ENCODE data around the gene SIRT7. TPM values are rescaled to one million over a fixed set of nuclear protein-coding genes. Genes with fewer than 3 reads are reported as not detected.

SIRT7 gene
- polyA plus RNA-seq, 4 donors = 25.9 to 129 (median 60.4) TPM

GRCh38 chr17:81939218-81939617 is 21.2 kb upstream of the SIRT7 start:
- Histone ChIP-seq H3K9me3 (ENCODE audit: control insufficient read depth in 2 of 2, insufficient read depth in 1 of 2, low read depth in 1 of 2, low read length in 1 of 2) (no peaks in the 10 kb centered on the region), H3K4me3 (ENCODE audit: low read depth in 1 of 3, low read length in 3 of 3) (no peak overlapping the region), H3K27ac (ENCODE audit: low read depth in 1 of 3, low read length in 2 of 3) (no peak overlapping the region), H3K4me1 (ENCODE audit: control insufficient read depth in 3 of 3, insufficient read depth in 2 of 3, low read depth in 1 of 3, low read length in 2 of 3) (peaks cover 0 to 8% (median 0%) of the 10 kb centered on the region in 3 donors), H3K36me3 (ENCODE audit: control insufficient read depth in 3 of 3, insufficient read depth in 2 of 3, low read depth in 1 of 3, low read length in 3 of 3) (peaks cover 0 to 10% (median 0%) of the 10 kb centered on the region in 3 donors), H3K27me3 (ENCODE audit: control insufficient read depth in 3 of 3, insufficient read depth in 3 of 3, low read length in 3 of 3) (peaks cover 0 to 14% (median 0%) of the 10 kb centered on the region in 3 donors)
- FAIRE-seq (no peak), DNase-seq (no peak)
- 68 to 83% (median 79%) methylated on average over 14 to 15 of the region's 15 CpGs for WGBS, 3 donors

GRCh38 chr17:81935709-81936084 is 17.7 kb upstream of the SIRT7 start:
- DNase-seq (no peak), FAIRE-seq (no peak)
- 86 to 89% (median 88%) methylated on average over 6 of the region's 6 CpGs for WGBS, 3 donors
- H3K27ac ChIP-seq (ENCODE audit: low read depth in 1 of 3, low read length in 2 of 3) = no peak overlapping the region
- H3K27me3 ChIP-seq (ENCODE audit: control insufficient read depth in 3 of 3, insufficient read depth in 3 of 3, low read length in 3 of 3) = peaks cover 0 to 5% (median 0%) of the 10 kb centered on the region in 3 donors
- peaks cover 0 to 8% (median 0%) of the 10 kb centered on the region in 3 donors for H3K4me1 ChIP-seq (ENCODE audit: control insufficient read depth in 3 of 3, insufficient read depth in 2 of 3, low read depth in 1 of 3, low read length in 2 of 3)
- no peaks in the 10 kb centered on the region for H3K9me3 ChIP-seq (ENCODE audit: control insufficient read depth in 2 of 2, insufficient read depth in 1 of 2, low read depth in 1 of 2, low read length in 1 of 2)
- H3K4me3 ChIP-seq (ENCODE audit: low read depth in 1 of 3, low read length in 3 of 3) = no peak overlapping the region
- H3K36me3 ChIP-seq (ENCODE audit: control insufficient read depth in 3 of 3, insufficient read depth in 2 of 3, low read depth in 1 of 3, low read length in 3 of 3) = peaks cover 0 to 16% (median 0%) of the 10 kb centered on the region in 3 donors

GRCh38 chr17:81934850-81935708 is 17.1 kb upstream of the SIRT7 start:
- peaks cover 0 to 18% (median 0%) of the 10 kb centered on the region in 3 donors for H3K36me3 ChIP-seq (ENCODE audit: control insufficient read depth in 3 of 3, insufficient read depth in 2 of 3, low read depth in 1 of 3, low read length in 3 of 3)
- no peaks in the 10 kb centered on the region for H3K9me3 ChIP-seq (ENCODE audit: control insufficient read depth in 2 of 2, insufficient read depth in 1 of 2, low read depth in 1 of 2, low read length in 1 of 2)
- no peak for DNase-seq
- 93 to 96% (median 94%) methylated on average over 36 to 38 of the region's 38 CpGs for WGBS, 3 donors
- peaks cover 0 to 8% (median 0%) of the 10 kb centered on the region in 3 donors for H3K4me1 ChIP-seq (ENCODE audit: control insufficient read depth in 3 of 3, insufficient read depth in 2 of 3, low read depth in 1 of 3, low read length in 2 of 3)
- no peak for FAIRE-seq
- H3K27ac ChIP-seq (ENCODE audit: low read depth in 1 of 3, low read length in 2 of 3) = no peak overlapping the region
- no peak overlapping the region for H3K4me3 ChIP-seq (ENCODE audit: low read depth in 1 of 3, low read length in 3 of 3)
- peaks cover 0 to 5% (median 0%) of the 10 kb centered on the region in 3 donors for H3K27me3 ChIP-seq (ENCODE audit: control insufficient read depth in 3 of 3, insufficient read depth in 3 of 3, low read length in 3 of 3)

GRCh38 chr17:81934098-81934757 is 16.3 kb upstream of the SIRT7 start:
- H3K4me3 ChIP-seq (ENCODE audit: low read depth in 1 of 3, low read length in 3 of 3) = no peak overlapping the region
- no peaks in the 10 kb centered on the region for H3K9me3 ChIP-seq (ENCODE audit: control insufficient read depth in 2 of 2, insufficient read depth in 1 of 2, low read depth in 1 of 2, low read length in 1 of 2)
- no peak overlapping the region for H3K27ac ChIP-seq (ENCODE audit: low read depth in 1 of 3, low read length in 2 of 3)
- WGBS, 3 donors = 88 to 89% (median 88%) methylated on average over 22 to 23 of the region's 23 CpGs
- H3K36me3 ChIP-seq (ENCODE audit: control insufficient read depth in 3 of 3, insufficient read depth in 2 of 3, low read depth in 1 of 3, low read length in 3 of 3) = peaks cover 0 to 18% (median 0%) of the 10 kb centered on the region in 3 donors
- peaks cover 0 to 8% (median 0%) of the 10 kb centered on the region in 3 donors for H3K4me1 ChIP-seq (ENCODE audit: control insufficient read depth in 3 of 3, insufficient read depth in 2 of 3, low read depth in 1 of 3, low read length in 2 of 3)
- H3K27me3 ChIP-seq (ENCODE audit: control insufficient read depth in 3 of 3, insufficient read depth in 3 of 3, low read length in 3 of 3) = peaks cover 0 to 5% (median 0%) of the 10 kb centered on the region in 3 donors
- FAIRE-seq (no peak), DNase-seq (no peak)

- no peak overlapping the region for H3K27ac ChIP-seq (ENCODE audit: low read depth in 1 of 3, low read length in 2 of 3)
- no peak for FAIRE-seq
- H3K4me3 ChIP-seq (ENCODE audit: low read depth in 1 of 3, low read length in 3 of 3) = no peak overlapping the region
- DNase-seq = no peak
- H3K9me3 ChIP-seq (ENCODE audit: control insufficient read depth in 2 of 2, insufficient read depth in 1 of 2, low read depth in 1 of 2, low read length in 1 of 2) = no peaks in the 10 kb centered on the region
- H3K36me3 ChIP-seq (ENCODE audit: control insufficient read depth in 3 of 3, insufficient read depth in 2 of 3, low read depth in 1 of 3, low read length in 3 of 3) = peaks cover 0 to 18% (median 0%) of the 10 kb centered on the region in 3 donors
- WGBS, 3 donors = 84 to 92% (median 85%) methylated on average over 12 to 14 of the region's 14 CpGs
- H3K27me3 ChIP-seq (ENCODE audit: control insufficient read depth in 3 of 3, insufficient read depth in 3 of 3, low read length in 3 of 3) = peaks cover 0 to 14% (median 4%) of the 10 kb centered on the region in 3 donors
- peaks cover 0 to 17% (median 0%) of the 10 kb centered on the region in 3 donors for H3K4me1 ChIP-seq (ENCODE audit: control insufficient read depth in 3 of 3, insufficient read depth in 2 of 3, low read depth in 1 of 3, low read length in 2 of 3)
These were observed 15.3 kb upstream of the SIRT7 start for GRCh38 chr17:81933178-81933699.

GRCh38 chr17:81932333-81932983 is 14.5 kb upstream of the SIRT7 start:
- Histone ChIP-seq H3K4me3 (ENCODE audit: low read depth in 1 of 3, low read length in 3 of 3) (no peak overlapping the region), H3K36me3 (ENCODE audit: control insufficient read depth in 3 of 3, insufficient read depth in 2 of 3, low read depth in 1 of 3, low read length in 3 of 3) (peaks cover 0 to 18% (median 0%) of the 10 kb centered on the region in 3 donors), H3K9me3 (ENCODE audit: control insufficient read depth in 2 of 2, insufficient read depth in 1 of 2, low read depth in 1 of 2, low read length in 1 of 2) (no peaks in the 10 kb centered on the region), H3K27me3 (ENCODE audit: control insufficient read depth in 3 of 3, insufficient read depth in 3 of 3, low read length in 3 of 3) (peaks cover 0 to 15% (median 4%) of the 10 kb centered on the region in 3 donors), H3K27ac (ENCODE audit: low read depth in 1 of 3, low read length in 2 of 3) (no peak overlapping the region), H3K4me1 (ENCODE audit: control insufficient read depth in 3 of 3, insufficient read depth in 2 of 3, low read depth in 1 of 3, low read length in 2 of 3) (peaks cover 0 to 16% (median 0%) of the 10 kb centered on the region in 3 donors)
- DNase-seq (no peak), FAIRE-seq (no peak)
- WGBS, 3 donors = 81 to 86% (median 83%) methylated on average over 9 of the region's 9 CpGs

GRCh38 chr17:81931557-81932332 is 13.8 kb upstream of the SIRT7 start:
- peaks cover 0 to 18% (median 0%) of the 10 kb centered on the region in 3 donors for H3K36me3 ChIP-seq (ENCODE audit: control insufficient read depth in 3 of 3, insufficient read depth in 2 of 3, low read depth in 1 of 3, low read length in 3 of 3)
- H3K9me3 ChIP-seq (ENCODE audit: control insufficient read depth in 2 of 2, insufficient read depth in 1 of 2, low read depth in 1 of 2, low read length in 1 of 2) = no peaks in the 10 kb centered on the region
- H3K4me1 ChIP-seq (ENCODE audit: control insufficient read depth in 3 of 3, insufficient read depth in 2 of 3, low read depth in 1 of 3, low read length in 2 of 3) = peaks cover 0 to 13% (median 0%) of the 10 kb centered on the region in 3 donors
- no peak for DNase-seq
- no peak overlapping the region for H3K27ac ChIP-seq (ENCODE audit: low read depth in 1 of 3, low read length in 2 of 3)
- WGBS, 3 donors = 25 to 47% (median 40%) methylated on average over 15 of the region's 15 CpGs
- H3K4me3 ChIP-seq (ENCODE audit: low read depth in 1 of 3, low read length in 3 of 3) = no peak overlapping the region
- FAIRE-seq = no peak
- H3K27me3 ChIP-seq (ENCODE audit: control insufficient read depth in 3 of 3, insufficient read depth in 3 of 3, low read length in 3 of 3) = peaks cover 0 to 15% (median 4%) of the 10 kb centered on the region in 3 donors

Measured in small intestine (tissue), 7 donors.